GM20431 (cell line): ENCODE results near the gene PGS1.

Source experiments
- in situ Hi-C: fragments of 300-500 bp; cut with MseI, MboI; formaldehyde crosslinking; loops from one replicate; pipeline ENCODE4 v1.15.0; 2020; ENCODE audit warnings: low sequenced_read_pairs; ENCODE audit not compliant: unreplicated experiment

PGS1 gene

DNA sequence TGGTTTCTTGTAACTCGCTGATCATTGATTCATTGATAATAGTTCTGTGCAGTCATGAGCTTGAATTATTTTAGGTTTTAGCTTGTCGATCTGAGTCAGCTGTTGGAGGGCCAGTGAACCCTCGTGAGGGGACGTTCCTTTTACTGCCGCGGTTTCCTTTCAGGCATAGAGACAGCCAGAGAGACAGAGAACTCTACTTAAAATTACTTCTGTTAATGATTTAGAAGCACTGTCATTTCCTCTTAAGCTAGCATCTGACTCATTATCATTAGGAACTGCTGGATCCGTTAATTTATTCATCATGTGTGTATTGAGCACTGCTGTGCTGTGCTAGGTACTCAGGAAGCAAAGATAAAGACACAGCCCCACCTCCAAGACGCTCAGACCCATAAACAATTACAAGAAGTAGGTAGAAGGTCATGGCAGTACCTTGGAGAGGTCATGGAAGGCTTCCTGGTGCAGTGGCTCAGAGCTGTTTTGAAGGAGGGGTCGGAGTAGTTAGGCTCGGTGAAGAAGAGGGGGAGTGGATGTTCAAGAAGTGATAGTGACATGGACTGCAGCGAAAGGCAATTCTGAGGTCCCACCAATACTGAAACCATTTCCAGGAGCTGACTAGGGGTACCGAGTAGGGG is 3.3 kb downstream of the PGS1 start:
- in situ Hi-C loops = no loop called here

DNA sequence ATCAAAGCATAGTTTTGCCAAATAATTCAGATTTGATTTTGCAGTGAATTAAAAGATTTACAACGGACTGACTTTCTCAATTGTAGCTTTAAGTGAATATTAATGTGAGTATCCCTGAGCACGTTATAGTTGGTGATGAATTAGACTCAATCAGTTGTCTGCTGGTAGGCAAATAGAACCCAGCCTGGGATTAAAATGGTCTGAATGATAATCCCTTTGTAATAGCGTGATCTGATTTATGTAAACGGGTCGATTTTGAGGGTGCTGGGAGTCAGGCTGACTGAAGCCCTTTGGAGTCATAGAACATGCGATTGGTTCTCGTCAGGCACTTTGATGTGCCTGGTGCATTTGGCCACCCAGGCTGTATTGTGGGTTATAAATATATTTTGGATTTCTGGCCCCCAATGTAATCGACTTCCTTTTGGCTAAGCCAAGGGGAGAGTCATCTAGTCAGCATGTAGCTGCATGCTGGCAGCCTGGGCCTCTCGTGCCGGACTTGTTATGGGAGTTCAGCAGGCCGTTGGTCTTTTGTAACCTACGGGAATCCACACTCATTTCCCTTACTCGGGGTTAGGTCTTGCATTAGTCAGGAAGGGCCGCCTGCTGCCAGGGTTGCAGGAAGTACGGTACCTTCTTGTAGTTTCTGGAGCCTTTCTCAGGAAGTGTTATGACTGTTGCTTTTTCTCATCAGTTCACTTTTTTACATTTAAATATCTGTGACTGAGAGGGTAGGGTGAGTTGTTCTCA is 5.4 kb downstream of the PGS1 start:
- in situ Hi-C loops = no loop called here

DNA sequence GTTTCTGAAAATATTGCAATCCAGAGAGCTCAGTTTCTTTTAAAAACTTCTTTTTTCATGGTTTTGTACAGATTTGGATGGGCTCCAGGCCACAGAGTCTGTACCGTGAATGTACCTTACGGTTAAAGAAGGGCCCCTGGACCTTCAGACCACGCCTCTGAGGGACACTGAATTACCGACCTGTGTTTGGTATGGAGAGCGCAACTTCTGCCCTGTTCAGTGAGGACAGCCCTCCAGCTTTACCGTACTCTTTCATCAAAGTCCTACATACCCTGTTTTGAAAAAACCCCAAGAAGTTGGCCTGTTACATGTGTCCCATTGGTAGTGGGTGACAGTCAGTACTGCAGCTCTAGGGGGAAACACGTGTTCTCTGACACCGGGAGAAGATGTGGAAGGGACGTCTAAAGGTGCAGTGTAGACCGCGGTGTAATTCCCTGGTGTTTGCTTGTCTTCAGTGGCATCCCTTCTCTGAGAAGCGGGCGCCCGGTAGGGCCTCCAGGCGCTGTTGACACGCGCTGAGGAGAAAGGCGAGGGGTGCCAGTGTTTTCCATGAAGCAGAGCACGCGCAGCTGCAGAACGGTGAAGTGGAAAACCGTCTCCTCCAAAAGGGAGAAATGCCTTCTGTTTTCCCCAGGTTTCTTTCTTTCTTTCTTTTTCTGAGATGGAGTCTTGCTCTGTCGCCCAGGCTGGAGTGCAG is 6.2 kb downstream of the PGS1 start:
- in situ Hi-C loops = no loop called here

DNA sequence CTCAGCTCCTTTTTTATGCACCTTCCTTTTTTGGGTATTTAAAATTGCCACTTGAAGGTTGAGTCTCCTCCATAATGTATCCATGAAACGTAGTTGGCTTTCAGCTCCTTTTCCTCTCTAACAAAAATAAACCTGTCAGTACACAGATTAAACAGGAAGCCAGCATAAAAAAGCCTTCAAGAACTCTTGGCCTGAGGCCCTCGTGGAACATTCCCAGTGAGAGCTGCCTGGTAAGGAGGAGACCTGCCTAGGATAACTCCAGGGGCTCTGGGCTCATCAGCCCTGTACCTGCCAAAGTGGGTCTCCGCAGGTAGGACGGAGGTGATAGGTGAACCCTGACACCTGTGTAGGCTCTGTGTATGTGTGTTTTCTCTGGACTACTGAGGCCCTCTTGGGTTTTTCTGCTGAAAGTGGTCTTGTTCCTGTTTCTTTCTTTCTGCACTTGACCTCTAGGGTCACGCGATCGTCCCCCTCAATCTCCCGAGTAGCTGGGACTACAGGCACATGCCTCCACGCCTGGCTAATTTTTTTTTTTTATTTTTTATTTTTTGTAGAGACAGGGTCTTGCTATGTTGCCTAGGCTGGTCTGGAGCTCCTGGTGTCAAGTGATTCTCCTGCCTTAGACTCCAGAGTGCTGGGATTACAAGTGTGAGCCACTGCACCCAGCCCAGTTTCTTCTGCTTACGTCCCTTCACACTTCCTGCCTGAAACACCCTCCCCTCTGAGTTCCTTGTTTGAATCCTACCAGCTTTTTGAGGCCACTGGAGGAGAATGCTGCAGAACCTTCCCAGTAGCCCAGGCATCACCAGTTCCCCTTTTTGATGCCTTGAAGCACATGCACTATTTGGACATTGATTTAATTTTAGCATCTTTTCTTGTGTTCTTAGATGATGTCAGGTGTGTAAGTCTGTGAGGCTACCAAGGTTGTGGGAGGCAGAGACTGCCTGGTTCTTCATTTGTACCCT is 9.8 kb downstream of the PGS1 start:
- in situ Hi-C loops = no loop called here

DNA sequence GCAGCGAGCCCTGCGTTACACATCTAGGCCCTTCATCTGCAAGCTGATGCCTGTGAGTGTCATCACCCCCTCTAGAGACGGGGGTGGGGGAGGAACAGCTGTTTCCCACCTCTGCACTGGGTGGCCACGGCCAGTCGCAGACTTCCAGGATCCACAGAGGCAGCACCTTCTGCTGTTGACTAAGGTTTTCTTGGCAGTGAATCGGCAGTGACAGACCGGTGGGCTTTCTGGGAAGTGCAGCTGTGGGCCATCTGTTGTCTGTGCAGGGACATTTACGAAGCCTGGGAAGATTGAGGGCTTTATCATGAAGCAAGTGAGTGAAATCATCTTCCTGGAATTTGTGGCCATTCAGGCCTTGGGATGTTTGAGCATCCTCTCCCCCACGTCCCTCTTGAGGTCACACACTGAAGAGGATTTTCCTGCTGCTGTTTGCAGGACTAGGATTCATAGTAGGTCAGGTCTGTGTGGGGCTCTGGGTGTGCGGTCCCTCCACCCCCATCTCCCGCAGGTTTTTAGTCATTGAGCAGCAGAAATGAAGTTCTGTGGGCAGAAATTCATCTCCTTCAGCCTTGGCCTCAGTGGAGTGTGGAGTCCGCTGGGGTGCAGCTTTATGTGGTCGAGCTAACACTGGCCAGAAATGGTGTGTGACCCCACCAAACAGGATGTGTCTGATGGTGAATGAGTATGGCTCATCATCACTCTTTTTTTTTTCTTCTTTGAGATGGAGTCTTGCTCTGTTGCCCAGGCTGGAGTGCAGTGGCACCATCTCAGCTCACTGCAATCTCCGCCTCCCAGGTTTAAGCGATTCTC is 12.0 kb downstream of the PGS1 start:
- in situ Hi-C loops = no loop called here

DNA sequence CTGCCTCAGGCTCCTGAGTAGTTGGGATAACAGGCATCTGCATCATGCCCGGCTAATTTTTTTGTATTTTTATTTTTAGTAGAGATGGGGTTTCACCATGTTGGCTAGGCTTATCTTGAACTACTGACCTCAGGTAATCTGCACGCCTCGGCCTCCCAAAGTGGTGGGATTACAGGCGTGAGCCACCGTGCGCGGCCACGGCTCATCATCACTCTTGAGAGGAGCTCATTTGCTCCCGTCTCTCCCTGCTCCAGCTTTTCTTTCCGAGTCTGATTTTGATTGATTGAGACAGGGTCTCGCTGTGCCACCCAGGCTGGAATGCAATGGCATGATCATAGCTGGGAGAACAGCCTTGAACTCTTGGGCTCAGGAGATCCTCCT is 12.6 kb downstream of the PGS1 start:
- in situ Hi-C loops = no loop called here

DNA sequence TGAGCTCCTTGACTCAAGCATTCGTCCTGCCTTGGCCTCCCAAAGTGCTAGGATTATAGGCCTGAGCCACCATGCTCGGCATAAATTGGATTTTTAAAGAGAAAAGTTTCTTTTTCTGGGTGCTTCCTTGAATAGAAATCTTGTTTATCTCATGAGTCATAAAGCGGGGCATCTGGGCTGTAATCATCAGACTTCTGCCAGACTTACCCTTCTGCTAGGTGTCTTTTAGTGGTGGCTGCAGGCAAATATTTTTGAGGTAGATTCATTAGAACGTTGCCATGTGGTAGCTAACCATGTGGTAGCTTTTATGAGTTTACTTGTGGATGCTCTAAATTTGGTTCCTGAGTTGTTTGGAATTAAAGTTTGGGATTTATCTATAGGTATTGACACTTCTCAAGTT is 13.4 kb downstream of the PGS1 start:
- in situ Hi-C loops = no loop called here

DNA sequence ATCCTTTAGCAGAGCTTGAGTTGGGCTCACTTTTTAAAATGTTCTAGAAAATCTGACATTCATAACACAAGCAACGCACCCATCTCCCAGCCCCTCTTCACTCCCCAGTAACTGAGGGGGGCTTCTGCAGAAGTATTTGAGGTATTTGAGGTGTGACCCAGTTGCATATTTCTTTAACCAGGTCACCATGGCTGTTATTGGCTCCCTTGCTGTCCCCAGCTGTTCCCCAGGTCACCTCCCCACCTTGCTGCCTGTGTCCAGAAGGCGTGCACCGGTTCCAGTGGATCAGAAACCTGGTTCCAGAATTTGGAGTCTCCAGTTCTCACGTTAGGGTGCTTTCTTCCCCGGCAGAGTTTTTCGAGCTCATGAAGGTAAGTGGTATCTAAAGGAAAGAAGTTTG is 13.8 kb downstream of the PGS1 start:
- in situ Hi-C loops = no loop called here

DNA sequence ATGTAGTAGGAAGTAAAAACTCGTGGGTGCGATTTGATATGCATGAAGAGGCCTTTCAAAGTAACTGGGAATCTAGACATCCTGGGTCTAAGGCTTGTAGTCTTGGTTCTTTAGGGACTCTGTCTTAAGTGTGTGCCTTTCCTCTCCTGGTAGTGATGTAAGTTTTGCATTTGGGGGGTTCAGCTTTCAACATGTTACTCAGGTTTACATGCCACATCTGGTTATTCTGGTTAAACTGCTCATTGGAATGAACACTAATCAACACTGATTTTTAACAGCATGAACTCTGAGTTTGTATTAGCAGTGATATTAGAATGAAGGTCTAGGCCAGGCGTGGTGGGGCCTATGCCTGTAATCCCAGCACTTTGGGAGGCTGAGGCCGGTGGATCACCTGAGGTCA is 15.1 kb downstream of the PGS1 start:
- in situ Hi-C loops = no loop called here

DNA sequence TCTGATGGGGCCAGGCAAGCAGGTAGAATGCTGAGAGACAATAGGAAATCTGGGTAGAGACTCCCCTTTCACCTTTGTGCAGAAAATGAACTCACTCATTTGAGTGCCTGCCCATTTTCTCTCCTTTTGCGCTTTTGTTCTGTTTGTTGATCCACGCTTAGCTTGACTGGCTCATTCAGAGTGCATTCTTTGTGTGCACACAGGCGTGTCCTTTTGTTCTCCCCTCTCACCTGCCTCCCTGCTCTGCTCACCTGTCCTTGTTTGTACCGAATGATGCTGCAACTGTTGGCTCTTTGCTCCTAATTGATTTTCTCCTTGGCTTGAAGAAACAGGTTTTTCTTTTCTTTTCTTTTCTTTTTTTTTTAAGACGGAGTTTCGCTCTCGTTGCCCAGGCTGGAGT is 15.8 kb downstream of the PGS1 start:
- in situ Hi-C loops = no loop called here

DNA sequence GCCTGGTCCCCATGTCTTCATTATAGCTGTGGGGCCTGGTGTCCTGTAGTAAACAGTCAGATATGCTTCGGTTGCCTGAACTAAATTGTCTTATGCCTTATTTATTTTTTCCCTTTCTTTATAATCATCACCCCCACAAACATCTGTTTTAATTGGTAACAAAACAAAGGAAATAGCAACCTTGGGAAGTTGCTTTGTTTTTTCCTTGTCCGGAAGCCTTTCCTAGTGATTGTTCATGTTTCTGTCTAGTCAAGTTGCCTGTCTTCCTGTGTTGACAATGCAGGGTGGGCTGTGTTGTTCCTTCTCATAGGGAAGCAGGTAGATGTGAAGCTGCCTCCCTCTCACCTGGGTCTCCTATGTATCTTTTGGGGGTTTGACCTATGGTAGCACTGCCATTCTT is 16.7 kb downstream of the PGS1 start:
- in situ Hi-C loops = no loop called here

DNA sequence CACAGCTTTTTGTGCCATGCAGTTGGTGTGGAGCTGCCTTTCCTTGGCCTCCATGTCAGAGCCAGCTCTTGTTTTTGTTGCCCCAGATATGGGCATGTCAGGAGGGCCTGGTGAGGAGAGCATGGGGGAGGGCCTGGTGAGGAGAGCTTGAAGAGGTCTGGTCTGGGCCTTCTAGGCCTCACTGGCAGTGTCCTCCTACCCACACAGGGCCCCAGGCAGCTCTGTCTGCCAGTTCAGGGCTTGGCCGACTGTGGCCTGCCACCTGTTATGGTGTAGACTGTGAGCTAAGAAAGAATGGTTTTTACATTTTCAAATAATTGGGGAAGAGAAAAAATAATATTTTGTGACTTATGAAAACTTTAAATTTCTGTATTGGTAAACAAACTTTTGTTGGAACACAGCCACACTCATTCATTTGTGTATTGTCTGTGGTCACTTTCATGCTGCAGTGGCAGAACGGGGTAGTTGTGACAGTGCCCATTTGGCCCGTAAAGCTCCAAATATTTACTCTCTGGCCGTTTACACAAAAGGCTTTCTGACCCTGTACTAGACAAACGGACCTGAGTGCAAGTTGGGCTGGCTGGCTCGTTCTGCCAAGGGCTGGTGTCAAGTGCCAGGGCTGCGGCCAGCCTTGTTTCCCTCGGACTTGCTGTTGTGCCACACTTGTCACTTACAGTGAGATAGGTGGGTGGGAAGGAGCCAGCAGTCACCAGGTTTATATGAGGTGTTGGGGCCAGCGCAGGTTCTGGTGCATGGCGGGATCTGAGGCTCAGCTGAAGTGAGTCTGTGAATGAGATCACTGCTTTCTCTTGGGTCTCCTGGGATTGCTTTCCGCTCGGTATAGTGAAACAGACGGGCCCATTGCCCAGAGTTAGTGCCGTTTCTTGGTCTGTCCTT is 18.2 kb downstream of the PGS1 start:
- in situ Hi-C loops = no loop called here

DNA sequence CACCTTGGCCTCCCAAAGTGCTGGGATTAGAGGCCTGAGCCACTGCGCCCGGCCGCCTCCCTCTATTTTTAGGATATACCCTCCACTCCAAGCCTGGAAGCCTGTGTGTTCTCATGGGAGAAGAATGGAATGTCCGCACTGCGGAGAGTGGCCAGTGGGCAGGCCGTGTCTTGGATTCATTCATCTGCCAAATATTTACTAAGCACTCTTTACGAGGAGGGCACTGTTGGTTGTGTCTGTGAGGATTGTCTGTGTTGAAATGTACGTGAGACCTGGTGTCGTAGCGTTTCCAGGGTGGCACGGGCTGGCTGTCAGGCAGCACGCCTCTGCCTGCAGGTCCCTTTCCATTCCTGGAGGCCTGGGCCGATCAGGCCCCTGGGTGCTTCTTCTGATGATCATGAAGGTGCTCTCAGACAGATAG is 19.2 kb downstream of the PGS1 start:
- in situ Hi-C loops = no loop called here

DNA sequence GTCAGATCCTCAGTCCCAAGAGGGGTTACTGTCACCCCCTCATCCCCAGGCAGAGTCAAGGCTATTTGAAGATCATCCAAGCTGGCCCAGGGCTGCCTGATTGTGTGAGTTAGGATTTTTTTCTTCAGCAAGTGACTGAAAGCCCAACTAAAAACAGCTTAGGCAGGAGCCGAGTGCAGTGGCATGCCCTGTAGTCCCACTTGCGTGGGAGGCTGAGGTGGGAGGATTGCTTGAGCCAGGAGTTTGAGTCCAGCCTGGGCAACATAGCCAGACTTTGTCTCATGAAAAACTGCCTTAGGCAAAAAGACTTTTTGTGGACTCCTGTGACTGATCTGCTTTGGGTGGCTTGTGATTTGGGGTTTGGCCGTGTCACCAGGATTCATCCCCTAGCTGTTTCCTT is 19.9 kb downstream of the PGS1 start:
- in situ Hi-C loops = no loop called here

DNA sequence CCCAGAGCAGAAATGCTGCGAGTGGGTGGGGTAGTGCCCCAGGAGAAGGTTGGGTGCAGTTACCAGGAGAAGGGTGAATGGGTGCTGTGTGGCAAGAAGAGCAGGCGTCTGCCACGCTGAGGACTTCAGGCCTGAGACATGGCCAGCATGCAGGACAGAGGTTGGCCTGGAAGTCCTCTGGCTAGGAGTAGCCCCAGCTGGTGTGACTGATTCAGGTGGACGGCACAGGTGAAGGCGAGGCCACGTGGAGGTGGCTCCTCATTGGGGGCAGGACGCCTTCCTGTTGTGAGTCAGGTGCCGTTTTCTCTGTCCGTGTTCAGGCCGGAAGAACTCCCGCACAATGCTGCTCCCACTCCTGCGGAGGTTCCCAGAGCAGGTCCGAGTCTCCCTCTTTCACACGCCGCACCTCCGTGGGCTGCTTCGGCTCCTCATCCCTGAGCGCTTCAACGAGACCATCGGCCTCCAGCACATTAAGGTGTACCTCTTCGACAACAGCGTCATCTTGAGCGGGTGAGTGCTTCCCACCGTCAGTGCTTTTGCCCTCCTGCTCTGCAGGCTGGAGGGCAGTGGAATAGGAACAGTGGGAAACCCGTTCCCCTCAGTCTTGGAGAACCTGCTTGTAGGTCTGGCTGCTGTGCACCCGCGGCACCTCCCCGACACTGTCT is 20.7 kb downstream of the PGS1 start:
- in situ Hi-C loops = no loop called here

DNA sequence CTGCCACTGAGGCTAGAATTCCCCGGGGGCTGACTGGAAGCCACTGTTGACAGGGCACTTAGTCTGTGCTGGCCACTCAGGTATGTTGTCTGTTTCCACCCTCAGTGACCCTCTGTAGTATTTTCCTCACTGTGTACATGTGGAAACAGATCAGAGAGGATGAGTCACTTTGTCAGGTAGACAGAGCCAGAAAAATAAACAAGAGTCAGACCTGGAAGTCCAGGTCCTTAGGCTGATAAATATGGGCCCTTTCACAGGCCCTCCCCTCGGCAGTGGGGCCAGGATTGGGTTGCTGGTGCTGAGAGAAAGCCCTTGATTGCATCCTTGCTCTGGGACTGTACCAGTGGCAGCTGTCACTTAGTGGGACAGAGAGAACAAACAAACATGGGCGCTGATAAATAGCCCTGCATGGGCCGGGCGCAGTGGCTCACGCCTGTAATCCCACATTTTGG is 21.3 kb downstream of the PGS1 start:
- in situ Hi-C loops = no loop called here

DNA sequence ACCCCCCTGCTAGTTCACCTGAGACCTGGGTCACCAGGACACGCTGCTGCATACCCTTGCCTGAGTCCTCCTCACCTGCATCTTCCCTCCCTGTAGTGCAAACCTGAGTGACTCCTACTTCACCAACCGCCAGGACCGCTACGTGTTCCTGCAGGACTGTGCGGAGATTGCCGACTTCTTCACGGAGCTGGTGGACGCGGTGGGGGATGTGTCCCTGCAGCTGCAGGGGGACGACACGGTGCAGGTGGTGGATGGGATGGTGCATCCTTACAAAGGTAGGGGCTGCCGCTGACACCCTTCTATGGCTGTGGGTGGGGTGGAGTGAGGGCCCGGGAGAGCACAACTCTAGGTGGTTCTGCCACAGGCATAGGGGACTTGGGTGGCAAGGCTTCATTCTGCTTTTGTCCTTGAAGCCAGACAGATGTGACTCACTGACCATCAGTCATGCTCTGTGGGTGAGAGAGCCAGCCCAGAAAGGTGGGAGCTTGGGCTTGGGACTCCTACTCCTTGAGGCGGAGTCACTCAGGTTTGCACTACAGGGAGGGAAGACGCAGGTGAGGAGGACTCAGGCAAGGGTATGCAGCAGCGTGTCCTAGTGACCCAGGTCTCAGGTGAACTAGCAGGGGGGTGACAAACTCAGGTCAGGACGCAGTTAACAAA is 22.3 kb downstream of the PGS1 start:
- in situ Hi-C loops = no loop called here
